SU-DHL-6 (cell line): ENCODE data around the gene CUEDC1.

Source experiments
- EZH2phosphoT487 ChIP-seq: fragments of 200-600 bp; sonication (generic), shearing (Covaris generic); conservative IDR thresholded peaks from 2 replicates; pipeline ENCODE4 v1.6.1; 2018; ENCODE audit warnings: mild to moderate bottlenecking, antibody characterized with exemption, low read length, moderate library complexity, mixed read lengths
- TF ChIP-seq, protein P1 (sequence below): fragments of 200-600 bp; sonication (generic); IDR thresholded peaks from one replicate; pipeline ENCODE4 v1.5.1; 2017; ENCODE audit warnings: antibody characterized with exemption, mild to moderate bottlenecking, low read length, moderate library complexity; ENCODE audit not compliant: insufficient read depth, poor library complexity, severe bottlenecking

DNA sequence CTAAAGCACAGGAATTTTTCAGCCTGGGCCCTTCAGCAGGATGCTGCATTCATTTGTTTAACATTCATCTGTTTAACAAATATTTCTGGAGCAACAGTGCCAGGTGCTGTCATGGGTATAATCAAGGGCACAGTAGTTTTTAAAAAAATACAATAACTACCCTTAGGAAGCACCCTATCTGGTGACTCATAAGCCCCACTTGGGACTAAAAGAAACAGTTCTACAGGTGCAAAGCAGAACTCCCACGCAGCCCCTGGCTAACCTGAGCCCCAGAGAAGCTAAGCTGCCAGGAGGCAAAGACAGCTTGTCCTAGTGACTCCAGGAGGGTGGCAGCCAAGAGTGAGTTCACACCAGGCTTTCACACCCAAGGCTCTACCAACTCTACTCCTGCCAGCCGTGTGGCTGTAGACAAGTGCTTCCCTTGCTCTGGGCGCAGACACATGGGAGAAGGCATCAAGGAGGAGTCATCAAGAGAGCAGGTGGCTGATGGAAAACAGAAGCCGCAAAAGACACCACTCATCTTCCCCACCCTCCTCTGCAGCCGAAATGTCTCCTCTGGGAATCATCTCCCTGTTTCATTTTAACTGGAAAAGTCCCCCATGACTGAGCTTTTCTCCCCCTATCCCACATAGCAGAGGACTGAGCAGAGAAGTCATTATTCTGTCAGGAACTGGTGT is 14.4 kb downstream of the CUEDC1 start:
- TF ChIP-seq EZH2phosphoT487 = no peak
- TF ChIP-seq, protein P1, sequence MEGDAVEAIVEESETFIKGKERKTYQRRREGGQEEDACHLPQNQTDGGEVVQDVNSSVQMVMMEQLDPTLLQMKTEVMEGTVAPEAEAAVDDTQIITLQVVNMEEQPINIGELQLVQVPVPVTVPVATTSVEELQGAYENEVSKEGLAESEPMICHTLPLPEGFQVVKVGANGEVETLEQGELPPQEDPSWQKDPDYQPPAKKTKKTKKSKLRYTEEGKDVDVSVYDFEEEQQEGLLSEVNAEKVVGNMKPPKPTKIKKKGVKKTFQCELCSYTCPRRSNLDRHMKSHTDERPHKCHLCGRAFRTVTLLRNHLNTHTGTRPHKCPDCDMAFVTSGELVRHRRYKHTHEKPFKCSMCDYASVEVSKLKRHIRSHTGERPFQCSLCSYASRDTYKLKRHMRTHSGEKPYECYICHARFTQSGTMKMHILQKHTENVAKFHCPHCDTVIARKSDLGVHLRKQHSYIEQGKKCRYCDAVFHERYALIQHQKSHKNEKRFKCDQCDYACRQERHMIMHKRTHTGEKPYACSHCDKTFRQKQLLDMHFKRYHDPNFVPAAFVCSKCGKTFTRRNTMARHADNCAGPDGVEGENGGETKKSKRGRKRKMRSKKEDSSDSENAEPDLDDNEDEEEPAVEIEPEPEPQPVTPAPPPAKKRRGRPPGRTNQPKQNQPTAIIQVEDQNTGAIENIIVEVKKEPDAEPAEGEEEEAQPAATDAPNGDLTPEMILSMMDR = no peak
